ENCODE results near the gene HOXA3. TPM values are rescaled to one million over a fixed set of nuclear protein-coding genes. Genes with fewer than 3 reads are reported as not detected.

HOXA3 gene
- total RNA-seq, 1 donor from 2014 or later = not detected

- intact Hi-C loops (cut with micrococcal nuclease) = no loop called here
- DNase-seq = no peak
- Mint-ChIP-seq H3K27me3 (peaks cover 54% of the 10 kb centered on the region), H3K27ac (no peak overlapping the region), H3K4me3 (no peak overlapping the region), H3K36me3 (ENCODE audit: low read depth) (peaks cover 2% of the 10 kb centered on the region), H3K4me1 (peaks cover 3% of the 10 kb centered on the region), H3K9me3 (peaks cover 3% of the 10 kb centered on the region)
These were observed 24.8 kb upstream of the HOXA3 start for GRCh38 chr7:27176962-27177794.

- Mint-ChIP-seq H3K9me3 (peaks cover 5% of the 10 kb centered on the region), H3K4me1 (peaks cover 7% of the 10 kb centered on the region), H3K36me3 (ENCODE audit: low read depth) (peaks cover 2% of the 10 kb centered on the region), H3K4me3 (no peak overlapping the region), H3K27ac (no peak overlapping the region), H3K27me3 (peaks cover 59% of the 10 kb centered on the region)
- intact Hi-C loops (cut with micrococcal nuclease) = no loop called here
- DNase-seq = no peak
These were observed 24.1 kb upstream of the HOXA3 start for GRCh38 chr7:27176524-27176845.

GRCh38 chr7:27175626-27176523 is 23.5 kb upstream of the HOXA3 start:
- Mint-ChIP-seq H3K9me3 (peaks cover 5% of the 10 kb centered on the region), H3K27me3 (peaks cover 60% of the 10 kb centered on the region), H3K4me3 (no peak overlapping the region), H3K4me1 (peaks cover 8% of the 10 kb centered on the region), H3K27ac (no peak overlapping the region), H3K36me3 (ENCODE audit: low read depth) (peaks cover 2% of the 10 kb centered on the region)
- intact Hi-C loops (cut with micrococcal nuclease) = no loop called here
- no peak for DNase-seq

GRCh38 chr7:27174874-27175625 is 22.7 kb upstream of the HOXA3 start:
- DNase-seq = no peak
- peak overlapping the region; percentile 51 for H3K27ac Mint-ChIP-seq
- H3K36me3 Mint-ChIP-seq (ENCODE audit: low read depth) = peaks cover 3% of the 10 kb centered on the region
- no peak overlapping the region for H3K4me3 Mint-ChIP-seq
- peaks cover 63% of the 10 kb centered on the region for H3K27me3 Mint-ChIP-seq
- H3K9me3 Mint-ChIP-seq = peaks cover 8% of the 10 kb centered on the region
- peaks cover 8% of the 10 kb centered on the region for H3K4me1 Mint-ChIP-seq
- intact Hi-C loops (cut with micrococcal nuclease) = no loop called here

GRCh38 chr7:27173956-27174873 is 21.8 kb upstream of the HOXA3 start, which contains the start of gene HOXA10:
Gene HOXA10, minus strand, starts transcription at chr7:27174320. Its CDS starts 14 bp downstream, at chr7:27174306.
- DNase-seq = no peak
- peaks cover 5% of the 10 kb centered on the region for H3K4me1 Mint-ChIP-seq
- H3K36me3 Mint-ChIP-seq (ENCODE audit: low read depth) = peaks cover 3% of the 10 kb centered on the region
- peaks cover 8% of the 10 kb centered on the region for H3K9me3 Mint-ChIP-seq
- intact Hi-C loops (cut with micrococcal nuclease) = loop anchor here (2.0 kb wide), 2 partner anchors 17 to 23 kb away; partner anchors contain the start of gene HOXA7
- H3K4me3 Mint-ChIP-seq = no peak within 1 kb of the TSS
- peaks cover 58% of the 10 kb centered on the region for H3K27me3 Mint-ChIP-seq
- peak within 1 kb of the TSS; percentile 51 for H3K27ac Mint-ChIP-seq

- Mint-ChIP-seq H3K36me3 (ENCODE audit: low read depth) (peaks cover 7% of the 10 kb centered on the region), H3K27ac (no peak overlapping the region), H3K4me3 (no peak overlapping the region), H3K27me3 (peaks cover 59% of the 10 kb centered on the region), H3K9me3 (peaks cover 8% of the 10 kb centered on the region), H3K4me1 (peaks cover 5% of the 10 kb centered on the region)
- intact Hi-C loops (cut with micrococcal nuclease) = loop anchor here (2.0 kb wide), 2 partner anchors 17 to 23 kb away; partner anchors contain the start of gene HOXA7
- peak; percentile 59 for DNase-seq
These were observed 21.1 kb upstream of the HOXA3 start for GRCh38 chr7:27173511-27173955.

- H3K27me3 Mint-ChIP-seq = peaks cover 60% of the 10 kb centered on the region
- peaks cover 7% of the 10 kb centered on the region for H3K36me3 Mint-ChIP-seq (ENCODE audit: low read depth)
- peaks cover 5% of the 10 kb centered on the region for H3K4me1 Mint-ChIP-seq
- no peak for DNase-seq
- no peak overlapping the region for H3K27ac Mint-ChIP-seq
- H3K4me3 Mint-ChIP-seq = no peak overlapping the region
- intact Hi-C loops (cut with micrococcal nuclease) = loop anchor here (2.0 kb wide), 2 partner anchors 16 to 24 kb away; partner anchors contain the start of gene HOXA7
- H3K9me3 Mint-ChIP-seq = peaks cover 8% of the 10 kb centered on the region
These were observed 20.6 kb upstream of the HOXA3 start for GRCh38 chr7:27172823-27173510.

- Mint-ChIP-seq H3K27me3 (peaks cover 62% of the 10 kb centered on the region), H3K36me3 (ENCODE audit: low read depth) (peaks cover 7% of the 10 kb centered on the region), H3K9me3 (peaks cover 8% of the 10 kb centered on the region), H3K4me3 (no peak overlapping the region), H3K27ac (peak overlapping the region; percentile 80), H3K4me1 (peaks cover 5% of the 10 kb centered on the region)
- intact Hi-C loops (cut with micrococcal nuclease) = loop anchor here (2.0 kb wide), 2 partner anchors 16 to 24 kb away; partner anchors contain the start of gene HOXA7
- no peak for DNase-seq
These were observed 20.0 kb upstream of the HOXA3 start for GRCh38 chr7:27172315-27172774.

GRCh38 chr7:27171637-27172314 is 19.4 kb upstream of the HOXA3 start:
- H3K27ac Mint-ChIP-seq = peak overlapping the region; percentile 80
- no peak overlapping the region for H3K4me3 Mint-ChIP-seq
- peaks cover 5% of the 10 kb centered on the region for H3K4me1 Mint-ChIP-seq
- peaks cover 8% of the 10 kb centered on the region for H3K9me3 Mint-ChIP-seq
- peaks cover 67% of the 10 kb centered on the region for H3K27me3 Mint-ChIP-seq
- no peak for DNase-seq
- H3K36me3 Mint-ChIP-seq (ENCODE audit: low read depth) = peaks cover 7% of the 10 kb centered on the region
- intact Hi-C loops (cut with micrococcal nuclease) = loop anchor here (2.0 kb wide), 3 partner anchors 13 to 25 kb away; partner anchors contain the start of genes HOXA11 and HOXA7

- peaks cover 5% of the 10 kb centered on the region for H3K4me1 Mint-ChIP-seq
- H3K9me3 Mint-ChIP-seq = peaks cover 8% of the 10 kb centered on the region
- intact Hi-C loops (cut with micrococcal nuclease) = loop anchor here (2.0 kb wide), 1 partner anchor 14 kb away; the partner anchor contains the start of gene HOXA11
- H3K36me3 Mint-ChIP-seq (ENCODE audit: low read depth) = peaks cover 7% of the 10 kb centered on the region
- H3K27ac Mint-ChIP-seq = no peak overlapping the region
- H3K4me3 Mint-ChIP-seq = no peak overlapping the region
- no peak for DNase-seq
- peaks cover 67% of the 10 kb centered on the region for H3K27me3 Mint-ChIP-seq
These were observed 18.9 kb upstream of the HOXA3 start for GRCh38 chr7:27171325-27171636.

- H3K4me3 Mint-ChIP-seq = no peak overlapping the region
- no peak for DNase-seq
- intact Hi-C loops (cut with micrococcal nuclease) = loop anchor here (2.0 kb wide), 1 partner anchor 14 kb away; the partner anchor contains the start of gene HOXA11
- H3K27me3 Mint-ChIP-seq = peaks cover 65% of the 10 kb centered on the region
- peaks cover 7% of the 10 kb centered on the region for H3K36me3 Mint-ChIP-seq (ENCODE audit: low read depth)
- peaks cover 5% of the 10 kb centered on the region for H3K4me1 Mint-ChIP-seq
- H3K27ac Mint-ChIP-seq = no peak overlapping the region
- H3K9me3 Mint-ChIP-seq = peaks cover 8% of the 10 kb centered on the region
These were observed 18.3 kb upstream of the HOXA3 start for GRCh38 chr7:27170426-27171324.

Measured in activated CD4-positive, alpha-beta T cell treated with anti-CD3 and anti-CD28 coated beads, Interleukin-2, amount 10 ng/mL, durations not matched to agents 24 days and 14 days (primary cell).